GM20431 (cell line): ENCODE measurements around the gene CDK11A.
"Not testable (repeated sequence)": the region's sequence is repeated elsewhere in the genome, so short reads cannot be mapped to it uniquely, and the experiment has no call there.

Experiments
- in situ Hi-C: fragments of 300-500 bp; cut with MseI, MboI; formaldehyde crosslinking; loops from one replicate; pipeline ENCODE4 v1.15.0; 2020; ENCODE audit warnings: low sequenced_read_pairs; ENCODE audit not compliant: unreplicated experiment

The CDK11A gene

GRCh38 chr1:1755426-1755825, 31.3 kb upstream of the CDK11A start:
- in situ Hi-C loops: no loop called here

- in situ Hi-C loops: no loop called here
Observed at GRCh38 chr1:1754051-1754815, 30.1 kb upstream of the CDK11A start.

- in situ Hi-C loops: no loop called here
Observed at GRCh38 chr1:1753607-1754005, 29.4 kb upstream of the CDK11A start.

- in situ Hi-C loops: no loop called here
Observed at GRCh38 chr1:1752636-1753606, 28.8 kb upstream of the CDK11A start.

- in situ Hi-C loops: no loop called here
Observed at GRCh38 chr1:1752190-1752589, 28.0 kb upstream of the CDK11A start.

GRCh38 chr1:1749941-1750340, 25.8 kb upstream of the CDK11A start:
- in situ Hi-C loops: not testable (repeated sequence)

GRCh38 chr1:1748686-1749321, 24.6 kb upstream of the CDK11A start:
- in situ Hi-C loops: no loop called here

GRCh38 chr1:1746566-1746909, 22.4 kb upstream of the CDK11A start:
- in situ Hi-C loops: not testable (repeated sequence)

GRCh38 chr1:1745651-1746565, 21.8 kb upstream of the CDK11A start:
- in situ Hi-C loops: not testable (repeated sequence)

GRCh38 chr1:1742529-1742928, 18.4 kb upstream of the CDK11A start:
- in situ Hi-C loops: not testable (repeated sequence)

GRCh38 chr1:1741013-1741412, 16.9 kb upstream of the CDK11A start:
- in situ Hi-C loops: not testable (repeated sequence)

- in situ Hi-C loops: not testable (repeated sequence)
Observed at GRCh38 chr1:1738799-1739337, 14.7 kb upstream of the CDK11A start.

GRCh38 chr1:1737675-1738590, 13.8 kb upstream of the CDK11A start:
- in situ Hi-C loops: not testable (repeated sequence)

GRCh38 chr1:1732381-1732780, 8.2 kb upstream of the CDK11A start:
- in situ Hi-C loops: no loop called here

GRCh38 chr1:1730870-1731269, 6.7 kb upstream of the CDK11A start:
- in situ Hi-C loops: no loop called here

- in situ Hi-C loops: not testable (repeated sequence)
Observed at GRCh38 chr1:1730230-1730629, 6.1 kb upstream of the CDK11A start.

GRCh38 chr1:1729116-1729816, 5.1 kb upstream of the CDK11A start:
- in situ Hi-C loops: not testable (repeated sequence)
